T-helper 2 cell treated with Interferon-gamma antibody and Interleukin-4, amounts not matched to agents 5 μg/mL and 100 μg/mL, for 36 hours (primary cell): ENCODE results near the gene CYFIP2.

Source experiments
- DNase-seq: peaks from one replicate; pipeline ENCODE4 v3.0.0; 2021; ENCODE audit warnings: low spot score
- H3K27ac Mint-ChIP-seq: one replicate; pipeline ENCODE4 v1.8.0; 2021; ENCODE audit warnings: mild to moderate bottlenecking, mixed read lengths
- H3K27me3 Mint-ChIP-seq: one replicate; pipeline ENCODE4 v1.8.0; 2021; ENCODE audit warnings: low read depth, mixed read lengths
- H3K36me3 Mint-ChIP-seq: one replicate; pipeline ENCODE4 v1.8.0; 2021; ENCODE audit warnings: low read depth, mixed read lengths
- H3K4me1 Mint-ChIP-seq: one replicate; pipeline ENCODE4 v1.8.0; 2021; ENCODE audit warnings: low read depth, mixed read lengths
- H3K4me3 Mint-ChIP-seq: one replicate; pipeline ENCODE4 v1.8.0; 2022; ENCODE audit warnings: mild to moderate bottlenecking, moderate library complexity, mixed read lengths
- H3K9me3 Mint-ChIP-seq: one replicate; pipeline ENCODE4 v1.8.0; 2021; ENCODE audit warnings: mixed read lengths

CYFIP2 gene

DNA sequence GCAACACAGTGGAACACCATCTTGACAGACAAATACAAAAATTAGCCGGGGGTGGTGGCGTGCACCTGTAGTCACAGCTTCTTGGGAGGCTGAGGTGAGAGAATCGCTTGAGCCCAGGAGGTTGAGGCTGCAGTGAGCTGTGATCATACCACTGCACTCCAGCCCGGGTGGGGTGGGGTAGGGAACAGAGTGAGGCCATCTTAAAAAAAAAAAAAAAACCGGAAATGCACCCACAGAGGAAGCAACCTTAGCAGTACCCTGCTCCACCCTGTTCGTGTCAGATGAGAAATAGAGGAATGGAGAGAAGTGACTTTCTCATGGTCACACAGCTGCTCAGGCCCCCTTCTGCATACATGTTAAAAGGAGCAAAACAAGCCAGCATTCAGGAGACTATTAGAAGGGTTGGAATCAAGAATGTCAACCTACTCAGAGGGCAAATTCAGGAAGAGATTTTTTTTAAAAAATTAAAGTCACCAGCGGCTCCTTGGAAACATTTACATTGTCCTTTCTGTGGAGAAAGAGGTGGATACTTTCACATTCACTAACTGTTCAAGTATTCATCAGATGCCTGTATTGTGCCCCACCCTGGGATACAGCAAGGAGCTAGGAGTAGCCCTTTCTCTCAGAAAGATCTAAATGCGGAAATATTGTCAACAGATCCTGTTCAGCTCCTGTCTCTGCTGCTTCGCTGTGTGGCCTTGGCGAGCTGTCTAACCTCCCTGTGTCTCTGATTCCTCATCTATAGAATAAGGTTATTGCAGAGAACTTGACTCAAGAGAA, 41.0 kb downstream of the CYFIP2 start:
- H3K27me3 Mint-ChIP-seq, result no peaks in the 10 kb centered on the region
- DNase-seq, result no peak
- H3K4me3 Mint-ChIP-seq, result peak overlapping the region; percentile 79
- peaks cover 80% of the 10 kb centered on the region for H3K36me3 Mint-ChIP-seq
- no peaks in the 10 kb centered on the region for H3K9me3 Mint-ChIP-seq
- H3K4me1 Mint-ChIP-seq, result peaks cover 54% of the 10 kb centered on the region
- H3K27ac Mint-ChIP-seq, result peak overlapping the region; percentile 96

DNA sequence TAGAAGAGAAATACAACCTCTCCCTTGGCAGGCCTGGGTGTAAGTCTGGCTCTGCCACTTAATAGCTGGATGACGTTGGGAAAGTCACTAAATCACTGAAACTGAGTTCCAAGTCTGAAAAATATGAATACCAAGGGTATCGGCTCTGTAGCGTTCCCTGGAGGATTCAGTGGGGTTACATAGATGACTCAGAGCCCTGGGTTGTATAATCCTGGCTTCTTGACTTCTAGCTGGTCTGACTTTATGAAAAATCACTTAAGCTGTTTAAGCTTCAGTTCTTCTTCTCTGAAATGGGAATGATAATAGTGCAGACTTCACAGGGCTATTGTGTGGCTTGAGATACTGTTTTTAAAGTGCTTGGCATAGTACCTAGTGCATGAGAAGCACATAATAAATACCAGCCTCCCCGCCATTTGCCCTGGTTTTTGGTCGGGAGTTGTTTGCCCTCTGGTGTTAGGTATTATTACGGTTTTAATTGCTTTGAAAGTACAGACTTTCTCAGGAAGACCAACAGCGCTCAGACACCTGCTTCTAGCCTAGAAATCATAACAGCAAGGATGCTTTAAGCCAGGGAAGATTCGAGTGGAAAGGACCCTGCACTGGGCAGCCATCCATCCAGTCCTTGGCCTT, 43.0 kb downstream of the CYFIP2 start:
- Mint-ChIP-seq H3K27ac (no peak overlapping the region), H3K4me3 (no peak overlapping the region), H3K36me3 (peaks cover 78% of the 10 kb centered on the region), H3K4me1 (peaks cover 47% of the 10 kb centered on the region), H3K9me3 (no peaks in the 10 kb centered on the region), H3K27me3 (no peaks in the 10 kb centered on the region)
- DNase-seq, result no peak

DNA sequence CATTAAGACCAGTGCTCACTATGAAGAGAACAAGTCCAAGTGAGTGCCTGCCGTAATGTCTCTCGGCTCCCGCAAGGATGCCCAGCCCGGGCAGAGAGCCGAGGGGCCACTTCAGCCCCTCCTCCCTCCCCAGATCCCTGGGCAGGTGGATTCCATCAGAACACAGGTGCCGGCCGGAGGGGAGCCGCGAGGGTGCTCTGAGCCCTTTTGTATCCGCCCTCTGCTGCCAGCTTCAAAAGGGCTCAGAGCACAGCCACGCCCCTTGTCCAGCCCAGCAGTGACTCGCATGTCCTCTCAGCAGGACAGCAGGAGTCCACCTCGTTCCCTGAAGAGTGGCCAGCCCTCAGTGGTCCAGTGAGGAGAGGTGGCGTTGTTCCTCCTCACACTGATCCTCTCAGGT, 43.9 kb downstream of the CYFIP2 start:
- Mint-ChIP-seq H3K4me3 (no peak overlapping the region), H3K27ac (no peak overlapping the region), H3K9me3 (no peaks in the 10 kb centered on the region), H3K4me1 (peaks cover 39% of the 10 kb centered on the region), H3K36me3 (peaks cover 79% of the 10 kb centered on the region), H3K27me3 (no peaks in the 10 kb centered on the region)
- DNase-seq, result no peak

DNA sequence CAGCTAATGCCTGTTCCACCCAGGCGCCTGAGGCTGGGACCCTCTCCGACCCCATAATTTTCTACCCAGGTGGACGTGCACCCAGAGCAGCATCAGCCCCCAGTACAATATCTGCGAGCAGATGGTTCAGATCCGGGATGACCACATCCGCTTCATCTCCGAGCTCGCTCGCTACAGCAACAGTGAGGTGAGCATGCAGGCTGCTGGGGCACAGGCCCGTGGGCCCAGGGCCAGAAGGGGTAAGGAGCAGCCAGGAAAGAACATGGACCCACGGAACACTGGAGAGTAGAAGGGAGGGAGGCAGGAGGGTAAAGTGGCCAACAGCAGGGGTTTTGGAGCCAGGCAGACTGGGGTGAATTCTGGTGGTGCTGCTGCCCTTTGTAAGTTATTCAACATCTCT, 45.7 kb downstream of the CYFIP2 start:
- Mint-ChIP-seq H3K4me3 (no peak overlapping the region), H3K9me3 (no peaks in the 10 kb centered on the region), H3K27ac (no peak overlapping the region), H3K4me1 (peaks cover 22% of the 10 kb centered on the region), H3K36me3 (peaks cover 70% of the 10 kb centered on the region), H3K27me3 (no peaks in the 10 kb centered on the region)
- no peak for DNase-seq

GRCh38 chr5:157312492-157312891, 46.6 kb downstream of the CYFIP2 start:
- Mint-ChIP-seq H3K9me3 (no peaks in the 10 kb centered on the region), H3K4me3 (no peak overlapping the region), H3K27ac (peak overlapping the region; percentile 75), H3K4me1 (peaks cover 16% of the 10 kb centered on the region), H3K36me3 (peaks cover 73% of the 10 kb centered on the region), H3K27me3 (no peaks in the 10 kb centered on the region)
- peak; percentile 54 for DNase-seq

GRCh38 chr5:157322581-157322980, 56.7 kb downstream of the CYFIP2 start:
- no peak for DNase-seq
- Mint-ChIP-seq H3K4me3 (no peak overlapping the region), H3K4me1 (peaks cover 2% of the 10 kb centered on the region), H3K27me3 (no peaks in the 10 kb centered on the region), H3K9me3 (no peaks in the 10 kb centered on the region), H3K27ac (no peak overlapping the region), H3K36me3 (peaks cover 80% of the 10 kb centered on the region)

DNA sequence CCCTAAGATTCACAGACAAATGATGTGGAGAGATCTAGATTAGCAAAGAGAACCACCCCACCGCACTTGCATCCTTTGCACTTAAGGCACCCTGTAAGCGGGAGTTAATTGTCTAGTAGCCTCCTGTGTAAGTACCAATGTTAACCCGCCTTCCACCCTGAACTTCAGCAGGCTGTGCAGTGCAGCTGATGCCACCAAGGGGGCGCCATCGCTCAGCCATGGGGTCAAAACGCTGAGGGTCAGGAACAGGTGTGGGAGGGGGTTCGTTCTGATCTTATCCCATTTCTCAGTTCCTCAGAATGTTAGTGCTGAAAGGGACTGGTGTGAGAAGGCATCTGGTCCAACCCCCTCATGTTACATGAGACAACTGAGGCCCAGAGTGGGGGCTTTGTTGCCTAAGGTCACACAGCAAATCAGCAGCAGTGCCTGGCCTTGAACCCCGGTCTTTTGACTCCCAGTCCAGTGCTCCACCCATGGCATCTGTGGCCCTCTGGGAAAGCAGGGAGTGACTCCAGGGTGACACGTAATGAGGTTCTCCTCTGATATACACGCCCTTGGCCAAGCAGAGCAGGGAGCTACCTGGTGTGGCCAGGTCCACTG, 57.3 kb downstream of the CYFIP2 start:
- Mint-ChIP-seq H3K4me3 (no peak overlapping the region), H3K27me3 (no peaks in the 10 kb centered on the region), H3K36me3 (peaks cover 77% of the 10 kb centered on the region), H3K27ac (no peak overlapping the region), H3K4me1 (peaks cover 7% of the 10 kb centered on the region), H3K9me3 (no peaks in the 10 kb centered on the region)
- no peak for DNase-seq

GRCh38 chr5:157324237-157324636, 58.3 kb downstream of the CYFIP2 start:
- DNase-seq, result no peak
- H3K36me3 Mint-ChIP-seq, result peaks cover 77% of the 10 kb centered on the region
- no peaks in the 10 kb centered on the region for H3K27me3 Mint-ChIP-seq
- peaks cover 12% of the 10 kb centered on the region for H3K4me1 Mint-ChIP-seq
- H3K27ac Mint-ChIP-seq, result no peak overlapping the region
- H3K9me3 Mint-ChIP-seq, result no peaks in the 10 kb centered on the region
- H3K4me3 Mint-ChIP-seq, result no peak overlapping the region

- H3K4me1 Mint-ChIP-seq, result peaks cover 18% of the 10 kb centered on the region
- H3K27me3 Mint-ChIP-seq, result no peaks in the 10 kb centered on the region
- H3K4me3 Mint-ChIP-seq, result no peak overlapping the region
- H3K36me3 Mint-ChIP-seq, result peaks cover 75% of the 10 kb centered on the region
- H3K9me3 Mint-ChIP-seq, result no peaks in the 10 kb centered on the region
- no peak for DNase-seq
- H3K27ac Mint-ChIP-seq, result no peak overlapping the region
These were observed 60.6 kb downstream of the CYFIP2 start for GRCh38 chr5:157326440-157327005.

DNA sequence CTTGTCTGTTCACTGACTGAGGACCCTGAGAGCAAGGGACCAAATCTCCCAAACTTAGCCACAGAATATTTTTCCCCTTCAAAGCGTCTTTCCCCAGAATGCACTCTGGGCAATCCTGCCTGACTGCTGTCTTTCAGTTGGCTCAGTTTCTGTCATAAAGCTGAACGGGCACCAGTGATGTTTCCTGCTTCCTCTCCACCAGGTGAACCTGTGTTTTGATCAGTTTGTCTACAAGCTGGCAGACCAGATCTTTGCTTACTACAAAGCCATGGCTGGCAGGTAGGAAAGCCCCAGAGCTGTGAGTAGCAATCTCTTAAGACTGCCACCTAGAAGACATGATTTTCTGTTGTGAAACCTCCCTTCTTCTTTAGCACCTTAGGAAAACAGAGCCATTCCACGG, 61.8 kb downstream of the CYFIP2 start:
- H3K4me3 Mint-ChIP-seq, result no peak overlapping the region

GRCh38 chr5:157328277-157328912, 62.5 kb downstream of the CYFIP2 start:
- no peaks in the 10 kb centered on the region for H3K27me3 Mint-ChIP-seq
- H3K27ac Mint-ChIP-seq, result peak overlapping the region; percentile 74
- peaks cover 18% of the 10 kb centered on the region for H3K4me1 Mint-ChIP-seq
- no peaks in the 10 kb centered on the region for H3K9me3 Mint-ChIP-seq
- H3K36me3 Mint-ChIP-seq, result peaks cover 71% of the 10 kb centered on the region
- peak; percentile 61 for DNase-seq
- peak overlapping the region; percentile 31 for H3K4me3 Mint-ChIP-seq

More for the DNA sequence above, 61.8 kb downstream of the CYFIP2 start:
- DNase-seq, result no peak
- Mint-ChIP-seq H3K36me3 (peaks cover 73% of the 10 kb centered on the region), H3K9me3 (no peaks in the 10 kb centered on the region), H3K4me1 (peaks cover 18% of the 10 kb centered on the region), H3K27ac (peak overlapping the region; percentile 74), H3K27me3 (no peaks in the 10 kb centered on the region)

DNA sequence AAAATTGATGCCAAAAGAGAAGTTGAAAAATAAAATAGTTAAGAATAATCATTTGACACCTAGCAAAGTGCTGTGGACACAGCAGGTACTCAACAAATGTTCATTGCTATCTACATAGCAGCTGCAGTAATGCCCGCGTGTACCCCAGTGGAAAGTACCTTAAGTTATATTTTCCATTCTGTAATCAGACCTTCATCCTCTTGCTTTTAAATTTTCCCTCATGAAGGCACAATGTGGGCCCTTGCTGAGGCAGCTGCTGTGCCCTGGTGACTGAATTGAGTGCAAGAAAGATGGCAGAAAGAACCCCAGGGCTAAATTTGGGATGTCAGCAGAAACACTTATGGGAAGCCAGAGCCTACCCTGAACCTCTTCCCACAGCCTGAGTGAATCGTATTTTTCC, 65.9 kb downstream of the CYFIP2 start:
- no peaks in the 10 kb centered on the region for H3K9me3 Mint-ChIP-seq
- H3K27me3 Mint-ChIP-seq, result no peaks in the 10 kb centered on the region
- no peak overlapping the region for H3K4me3 Mint-ChIP-seq
- H3K4me1 Mint-ChIP-seq, result peaks cover 18% of the 10 kb centered on the region
- peaks cover 69% of the 10 kb centered on the region for H3K36me3 Mint-ChIP-seq
- DNase-seq, result no peak
- H3K27ac Mint-ChIP-seq, result no peak overlapping the region

GRCh38 chr5:157335534-157336422, 69.9 kb downstream of the CYFIP2 start:
- H3K4me3 Mint-ChIP-seq, result no peak overlapping the region
- no peaks in the 10 kb centered on the region for H3K27me3 Mint-ChIP-seq
- H3K4me1 Mint-ChIP-seq, result no peaks in the 10 kb centered on the region
- H3K27ac Mint-ChIP-seq, result no peak overlapping the region
- peaks cover 73% of the 10 kb centered on the region for H3K36me3 Mint-ChIP-seq
- no peak for DNase-seq
- H3K9me3 Mint-ChIP-seq, result no peaks in the 10 kb centered on the region
